Fibroblast of gingiva (primary cell): ENCODE measurements around the gene ROMO1.
A peak's percentile ranks its signal among the peaks of the same experiment; 100 is the strongest.

Experiments used
- DNase-seq: peaks from one replicate; pipeline ENCODE4 v3.0.0-alpha.2; 2011; ENCODE audit warnings: low read depth

The ROMO1 gene

DNA sequence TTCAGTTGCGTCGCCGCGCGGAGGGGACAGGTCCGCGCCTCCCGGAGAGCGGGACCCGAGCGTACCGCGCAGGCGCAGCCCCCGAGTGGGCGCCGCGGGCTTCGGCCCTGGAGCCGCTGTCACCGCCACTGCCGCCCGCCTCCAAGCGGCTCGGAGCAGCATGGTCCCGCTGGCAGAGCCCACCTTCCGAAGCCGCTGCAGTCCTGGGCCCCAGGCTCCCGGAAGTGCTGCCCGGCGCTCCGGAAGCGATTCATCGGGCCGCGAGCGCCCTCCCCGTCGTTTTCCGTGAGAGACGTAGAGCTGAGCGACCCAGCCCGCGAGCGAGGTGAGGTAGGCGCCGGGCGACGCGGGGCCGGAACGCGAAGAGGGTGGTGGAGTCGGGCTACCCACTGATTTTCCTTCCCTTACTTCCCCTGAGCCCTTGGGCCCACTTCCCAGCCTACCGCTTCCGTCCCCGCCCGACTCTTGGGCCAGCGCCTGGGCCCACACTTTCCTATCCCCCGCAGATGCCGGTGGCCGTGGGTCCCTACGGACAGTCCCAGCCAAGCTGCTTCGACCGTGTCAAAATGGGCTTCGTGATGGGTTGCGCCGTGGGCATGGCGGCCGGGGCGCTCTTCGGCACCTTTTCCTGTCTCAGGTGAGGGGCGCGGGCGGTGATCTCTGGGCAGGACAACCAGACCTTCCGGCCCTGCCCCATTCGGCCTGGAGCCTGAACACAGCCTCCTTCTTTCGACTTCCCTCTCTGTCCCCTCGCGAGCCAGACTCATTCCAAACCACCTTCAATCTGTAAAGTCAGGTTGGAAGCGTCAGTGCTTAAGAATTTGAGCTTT lies at the start of gene ROMO1, which contains the start of gene NFS1:
Gene ROMO1 (plus strand): TSS at position 279 of the 830 bp plus-strand sequence. CDS start 228 bp downstream, at position 507.
Gene NFS1 (minus strand): TSS at position 226 of the 830 bp plus-strand sequence. CDS start 64 bp downstream, at position 162.
- DNase-seq = peak; percentile 78

DNA sequence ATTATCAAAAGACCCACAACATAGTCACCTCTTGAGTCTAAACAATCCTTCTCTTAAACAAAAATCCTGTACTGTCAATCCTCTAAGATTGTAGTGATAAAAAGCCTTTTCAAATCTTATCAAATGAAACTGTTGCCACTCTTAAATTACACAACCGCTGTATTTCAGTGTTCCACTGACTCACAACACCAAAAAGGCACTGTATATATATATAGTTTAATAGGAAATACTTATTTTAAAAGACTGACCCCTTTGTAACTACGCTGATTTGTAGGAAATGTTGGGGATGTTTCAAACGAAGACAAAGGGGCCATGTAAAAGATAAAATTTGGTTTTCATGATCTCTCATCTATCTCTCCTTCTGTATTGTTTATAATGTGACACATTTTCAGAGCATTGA lies 48.6 kb upstream of the ROMO1 start:
- DNase-seq = no peak

- no peak for DNase-seq
These were observed 47.2 kb upstream of the ROMO1 start for GRCh38 chr20:35651958-35652357.

- DNase-seq = no peak
These were observed 46.4 kb upstream of the ROMO1 start for GRCh38 chr20:35652641-35653429.

- no peak for DNase-seq
These were observed 45.8 kb upstream of the ROMO1 start for GRCh38 chr20:35653430-35653734.

GRCh38 chr20:35653893-35654292 lies 45.3 kb upstream of the ROMO1 start:
- DNase-seq = no peak

DNA sequence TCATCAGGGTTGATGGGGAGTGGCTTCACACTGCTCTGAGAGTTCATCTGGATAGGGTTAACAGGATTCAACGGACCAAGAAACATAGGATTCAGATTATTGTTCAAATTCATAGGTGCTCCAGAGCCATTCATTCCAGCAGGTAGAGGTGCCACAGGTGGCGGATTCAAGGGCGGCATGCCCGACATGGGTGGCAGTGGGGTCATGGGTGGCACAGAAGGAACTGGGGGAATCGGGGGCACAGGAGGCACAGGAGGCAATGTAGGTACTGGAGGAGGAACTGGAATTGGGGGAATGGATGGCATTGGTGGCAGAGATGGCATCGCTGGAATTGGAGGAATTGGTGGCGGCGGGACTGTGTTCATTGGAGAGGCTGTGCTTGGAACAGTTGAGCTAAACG lies 44.8 kb upstream of the ROMO1 start:
- no peak for DNase-seq

GRCh38 chr20:35657271-35657670 lies 41.9 kb upstream of the ROMO1 start:
- no peak for DNase-seq

DNA sequence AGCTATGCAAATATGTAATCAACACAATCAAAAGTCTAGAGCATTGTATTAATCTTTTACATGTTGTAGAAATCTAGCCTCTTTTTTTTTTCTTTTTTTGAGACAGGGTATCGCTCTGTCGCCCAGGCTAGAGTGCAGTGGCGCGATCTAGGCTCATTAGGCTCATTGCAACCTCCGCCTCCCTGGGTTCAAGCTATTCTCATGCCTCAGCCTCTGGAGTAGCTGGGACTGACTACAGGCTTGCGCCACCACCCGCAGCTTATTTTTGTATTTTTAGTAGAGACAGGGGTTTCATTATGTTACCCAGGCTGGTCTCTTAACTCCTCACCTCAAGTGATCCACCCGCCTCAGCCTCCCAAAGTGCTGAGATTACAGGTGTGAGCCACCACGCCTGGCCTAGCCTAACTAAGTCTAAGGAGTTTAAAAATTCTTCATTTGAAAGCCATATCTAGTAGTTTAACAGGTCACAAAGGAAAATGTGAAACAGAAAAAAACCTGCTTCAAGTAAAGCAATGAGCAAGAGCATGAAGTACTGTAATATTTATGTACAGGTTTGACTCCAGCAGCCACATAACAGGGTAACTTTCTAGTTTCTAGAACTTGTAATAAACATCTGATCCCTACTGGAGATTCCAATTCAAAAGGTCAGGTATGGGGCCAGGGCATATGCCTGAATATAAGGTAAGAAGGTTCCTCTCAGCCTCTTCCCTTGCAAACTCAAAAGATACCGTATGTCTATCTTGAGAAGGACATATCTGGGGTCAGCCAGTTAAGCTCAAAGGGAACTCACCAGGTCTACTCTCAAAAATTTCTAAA lies 38.9 kb upstream of the ROMO1 start:
- no peak for DNase-seq

DNA sequence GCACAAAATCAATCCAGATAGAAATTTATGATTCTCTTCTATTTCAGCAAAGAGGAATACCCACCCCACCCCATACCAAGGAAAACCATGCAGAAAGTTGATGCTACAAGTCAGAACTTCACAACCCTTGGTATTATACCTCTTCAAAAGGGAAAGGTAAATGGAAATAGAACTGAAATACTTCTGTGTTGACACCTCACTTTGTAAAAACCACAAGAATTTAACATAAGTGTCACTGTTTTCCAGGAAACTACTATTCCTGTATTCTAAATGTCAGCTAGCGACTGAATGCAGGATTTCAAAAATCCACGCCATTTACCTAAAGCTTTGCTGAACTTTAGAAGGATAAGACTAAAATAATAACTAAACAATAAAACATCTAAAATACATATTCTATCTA lies 38.2 kb upstream of the ROMO1 start:
- DNase-seq = no peak

DNA sequence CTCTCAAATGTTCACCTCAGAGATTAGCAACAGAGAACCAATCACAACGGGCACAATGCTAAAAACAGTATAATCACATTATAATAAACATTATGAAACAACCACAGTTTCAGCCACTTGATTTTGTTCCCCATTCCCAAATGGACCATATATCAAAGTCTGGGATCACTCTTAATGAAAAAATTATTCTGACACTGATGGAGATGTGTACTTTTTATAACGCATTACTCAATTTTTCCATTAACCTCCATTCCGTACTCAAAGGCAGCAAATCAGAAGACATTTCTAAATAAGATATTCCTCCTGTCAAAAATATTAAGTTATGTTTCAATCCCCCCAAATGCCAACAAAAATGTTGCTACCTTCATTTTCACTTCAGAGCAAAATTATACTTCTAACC lies 37.3 kb upstream of the ROMO1 start:
- no peak for DNase-seq

DNA sequence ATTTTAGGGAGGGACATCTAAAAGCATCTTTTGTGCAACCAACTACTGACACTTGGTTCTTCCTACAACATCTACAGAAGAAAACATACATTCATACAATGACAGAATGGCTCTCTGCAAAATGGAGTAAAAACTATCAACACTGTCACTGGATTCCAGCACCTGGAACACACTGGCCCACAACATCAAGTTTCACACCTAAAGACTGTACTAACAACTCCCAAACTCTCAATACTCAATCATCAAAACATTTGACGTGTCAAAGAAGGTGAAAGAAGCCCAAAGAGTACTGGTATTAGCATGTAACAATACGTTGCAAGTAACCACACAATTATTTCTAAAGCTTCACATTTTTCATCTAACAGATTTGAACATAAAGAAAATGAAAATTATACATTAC lies 36.7 kb upstream of the ROMO1 start:
- DNase-seq = no peak

GRCh38 chr20:35663516-35664465 lies 35.4 kb upstream of the ROMO1 start:
- DNase-seq = peak; percentile 4

DNA sequence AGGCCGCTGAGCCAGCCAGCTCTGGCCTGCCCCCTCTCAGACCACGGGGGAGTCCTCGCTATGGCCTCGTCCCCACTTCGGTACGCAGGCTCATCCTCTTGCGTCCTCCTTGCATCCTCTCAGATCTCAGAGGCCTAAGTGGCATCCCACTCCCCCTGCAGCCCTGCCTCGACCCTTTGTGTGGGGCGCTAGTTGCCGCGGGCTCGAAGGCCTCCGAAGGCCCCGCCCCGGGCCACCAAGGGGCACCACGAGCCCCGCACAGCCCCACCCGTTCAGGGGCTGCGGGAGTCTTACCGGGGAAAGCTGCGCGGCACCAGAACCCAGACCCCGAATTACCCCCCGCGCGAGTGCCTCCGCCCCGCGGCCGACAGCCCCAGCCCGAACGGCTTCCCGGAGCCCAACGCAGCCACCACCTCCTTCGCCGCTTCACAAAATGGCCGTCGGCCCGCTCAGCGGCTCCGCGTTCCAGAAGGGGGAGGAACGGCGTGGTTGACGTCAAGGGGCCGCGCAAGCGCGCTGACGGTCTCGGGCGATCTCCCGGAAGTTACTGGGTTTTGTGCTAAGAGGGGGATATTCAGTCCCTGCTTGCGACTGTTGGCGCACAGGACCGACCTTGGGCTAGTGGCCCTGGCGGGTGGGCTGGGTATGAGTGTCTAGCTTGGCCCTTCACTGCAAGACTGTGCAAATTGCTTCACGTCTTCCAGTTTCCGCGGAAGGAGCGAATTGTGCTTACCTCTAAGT lies 34.6 kb upstream of the ROMO1 start, which contains the start of the genes CPNE1 and RBM12:
Gene CPNE1 (minus strand): TSS at position 435 of the 741 bp plus-strand sequence. CDS start 31,977 bp downstream, outside the sequence.
Gene RBM12 (minus strand): TSS at position 435 of the 741 bp plus-strand sequence. CDS start 9,578 bp downstream, outside the sequence.
- DNase-seq = peak; percentile 91

DNA sequence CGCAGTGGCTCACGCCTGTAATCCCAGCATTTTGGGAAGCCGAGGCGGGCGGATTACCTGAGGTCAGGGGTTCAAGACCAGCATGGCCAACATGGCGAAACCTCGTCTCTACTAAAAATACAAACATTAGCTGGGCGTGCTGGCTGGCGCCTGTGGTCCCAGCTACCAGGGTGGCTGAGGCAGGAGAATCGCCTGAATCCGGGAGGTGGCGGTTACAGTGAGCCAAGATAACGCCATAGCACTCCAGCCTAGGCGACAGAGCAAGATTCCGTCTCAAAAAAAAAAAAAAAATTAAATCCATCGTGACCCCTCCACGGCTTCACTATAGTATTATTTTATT lies 33.3 kb upstream of the ROMO1 start:
- no peak for DNase-seq

DNA sequence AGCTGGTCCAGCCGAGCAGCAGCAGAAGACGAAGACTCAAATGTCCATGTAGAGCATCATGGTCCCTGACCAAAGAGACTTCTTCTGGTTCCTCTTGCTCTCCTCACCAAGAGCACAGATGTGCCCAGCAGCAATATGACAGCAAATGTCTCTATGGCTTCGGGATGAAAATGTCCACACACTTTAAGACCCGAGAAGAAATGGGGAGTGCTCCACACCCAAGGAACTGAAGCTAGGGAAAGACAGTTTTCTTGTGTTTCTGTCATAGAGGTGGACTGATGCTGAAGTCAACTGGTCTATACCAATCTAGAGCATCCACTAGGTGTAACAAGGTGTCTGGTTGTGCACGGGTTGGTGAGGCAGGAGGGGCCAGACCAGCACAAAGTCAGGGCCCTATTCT lies 30.0 kb upstream of the ROMO1 start:
- no peak for DNase-seq

- DNase-seq = no peak
These were observed 29.5 kb upstream of the ROMO1 start for GRCh38 chr20:35669681-35670080.

GRCh38 chr20:35673884-35674283 lies 25.3 kb upstream of the ROMO1 start:
- DNase-seq = no peak

- no peak for DNase-seq
These were observed 24.3 kb upstream of the ROMO1 start for GRCh38 chr20:35674921-35675320.

GRCh38 chr20:35680452-35681183 lies 18.6 kb upstream of the ROMO1 start:
- no peak for DNase-seq
